GM21515 (cell line): ENCODE results near the gene MTG2.

Experiments used
- ATAC-seq: cut with Tn5 transposase; IDR thresholded peaks from one replicate; pipeline ENCODE4 v1.9.1; 2021; ENCODE audit not compliant: unreplicated experiment

MTG2 gene

GRCh38 chr20:62201173-62202082 lies 18.6 kb downstream of the MTG2 start:
- no peak for ATAC-seq

GRCh38 chr20:62202083-62202395 lies 19.2 kb downstream of the MTG2 start:
- ATAC-seq, result no peak

- no peak for ATAC-seq
Measured at GRCh38 chr20:62202676-62203377, 20.0 kb downstream of the MTG2 start.

- ATAC-seq, result no peak
Measured at GRCh38 chr20:62203378-62204030, 20.7 kb downstream of the MTG2 start.

GRCh38 chr20:62205618-62206387 lies 23.0 kb downstream of the MTG2 start:
- ATAC-seq, result no peak

- no peak for ATAC-seq
Measured at GRCh38 chr20:62206388-62206775, 23.6 kb downstream of the MTG2 start.

GRCh38 chr20:62208061-62208794 lies 25.4 kb downstream of the MTG2 start:
- ATAC-seq, result no peak

- ATAC-seq, result no peak
Measured at GRCh38 chr20:62208795-62209755, 26.2 kb downstream of the MTG2 start.

GRCh38 chr20:62209850-62210495 lies 27.1 kb downstream of the MTG2 start:
- no peak for ATAC-seq

- no peak for ATAC-seq
Measured at GRCh38 chr20:62210496-62210855, 27.6 kb downstream of the MTG2 start.

- no peak for ATAC-seq
Measured at GRCh38 chr20:62211216-62211615, 28.4 kb downstream of the MTG2 start.

GRCh38 chr20:62211769-62212288 lies 29.0 kb downstream of the MTG2 start:
- ATAC-seq, result no peak

GRCh38 chr20:62212299-62212698 lies 29.5 kb downstream of the MTG2 start:
- ATAC-seq, result no peak

- no peak for ATAC-seq
Measured at GRCh38 chr20:62214067-62214466, 31.2 kb downstream of the MTG2 start.

GRCh38 chr20:62215020-62215990 lies 32.5 kb downstream of the MTG2 start:
- no peak for ATAC-seq

- no peak for ATAC-seq
Measured at GRCh38 chr20:62215991-62216635, 33.3 kb downstream of the MTG2 start.
